WTC11 (cell line): ENCODE results near the gene LRP10.

Experiments used
- CREB1 ChIP-seq: sonication (generic); formaldehyde crosslinking; IDR thresholded peaks from 2 replicates; pipeline ENCODE4 v1.8.0; 2023; ENCODE audit warnings: mild to moderate bottlenecking, missing genetic modification reagents
- CTCF ChIP-seq: fragments of 200-600 bp; IDR thresholded peaks from 2 replicates; pipeline ENCODE4 v1.8.0; 2022; ENCODE audit warnings: antibody characterized with exemption
- USF2 ChIP-seq: sonication (generic); formaldehyde crosslinking; IDR thresholded peaks from 2 replicates; pipeline ENCODE4 v1.8.1; 2023; ENCODE audit warnings: mild to moderate bottlenecking, missing genetic modification reagents, moderate library complexity

GRCh38 chr14:22822016-22822570, 49.4 kb upstream of the LRP10 start:
- TF ChIP-seq CTCF (no peak), CREB1 (CRISPR knock-in tag) (no peak), USF2 (CRISPR knock-in tag) (no peak)
